Liver (tissue), 9 donors: ENCODE results near the gene CLEC4C. TPM values are rescaled to one million over a fixed set of nuclear protein-coding genes. Genes with fewer than 3 reads are reported as not detected.

ENCODE experiments used
- DNase-seq: peaks from one replicate; pipeline ENCODE4 v3.0.0-alpha.2; 2017; ENCODE audit warnings: low spot score
- H3K27ac ChIP-seq, 2 donors: one replicate each; pipeline ENCODE4 v1.7.0; 2013; ENCODE audit warnings: inconsistent platforms in 2 of 2, low read length in 2 of 2, control low read depth in 1 of 2, low read depth in 1 of 2, mild to moderate bottlenecking in 1 of 2
- H3K27me3 ChIP-seq, 4 donors: one replicate each; pipeline versions ENCODE4 v1.6.1 to v1.7.0; 2013; ENCODE audit warnings: low read length in 3 of 4, inconsistent platforms in 1 of 4, mild to moderate bottlenecking in 1 of 4, moderate library complexity in 1 of 4; ENCODE audit not compliant: control insufficient read depth in 4 of 4, insufficient read depth in 4 of 4
- H3K36me3 ChIP-seq, 4 donors: one replicate each; pipeline versions ENCODE4 v1.6.1 to v1.7.0; 2013; ENCODE audit warnings: low read length in 3 of 4, mild to moderate bottlenecking in 3 of 4, low read depth in 1 of 4, moderate library complexity in 1 of 4; ENCODE audit not compliant: control insufficient read depth in 4 of 4, insufficient read depth in 3 of 4
- H3K4me1 ChIP-seq, 4 donors: one replicate each; pipeline versions ENCODE4 v1.6.1 to v1.7.0; 2013; ENCODE audit warnings: low read length in 3 of 4, mild to moderate bottlenecking in 3 of 4, moderate library complexity in 1 of 4; ENCODE audit not compliant: control insufficient read depth in 4 of 4, insufficient read depth in 4 of 4
- H3K4me3 ChIP-seq, 3 donors: one replicate each; pipeline versions ENCODE4 v1.6.1 to v1.7.0; 2013; ENCODE audit warnings: low read length in 3 of 3, control low read depth in 1 of 3, low read depth in 1 of 3, mild to moderate bottlenecking in 1 of 3
- H3K9ac ChIP-seq, 2 donors: one replicate each; pipeline ENCODE4 v1.7.0; 2013; ENCODE audit warnings: low read length in 2 of 2, mild to moderate bottlenecking in 2 of 2, moderate library complexity in 2 of 2, control low read depth in 1 of 2, low read depth in 1 of 2
- H3K9me3 ChIP-seq, 4 donors: one replicate each; pipeline versions ENCODE4 v1.6.1 to v1.7.0; 2013; ENCODE audit warnings: low read length in 3 of 4; ENCODE audit not compliant: control insufficient read depth in 4 of 4
- EGR1 ChIP-seq, 2 donors: IDR thresholded peaks; 2 replicates each; pipeline ENCODE4 v1.6.1; 2016 to 2018; ENCODE audit warnings: antibody characterized with exemption in 2 of 2, low read depth in 2 of 2
- FOXA1 ChIP-seq: IDR thresholded peaks from 2 replicates; pipeline ENCODE4 v1.6.1; 2016; ENCODE audit warnings: antibody characterized with exemption
- FOXA2 ChIP-seq: IDR thresholded peaks from 2 replicates; pipeline ENCODE4 v1.6.1; 2016; ENCODE audit warnings: antibody characterized with exemption
- GABPA ChIP-seq, 2 donors: IDR thresholded peaks in 1 of 2; conservative IDR thresholded peaks in 1 of 2; 2 replicates each; pipeline ENCODE4 v1.6.1; 2016; ENCODE audit warnings: antibody characterized with exemption in 2 of 2, mild to moderate bottlenecking in 1 of 2, moderate library complexity in 1 of 2
- HNF4A ChIP-seq, 2 donors: conservative IDR thresholded peaks; 2 replicates each; pipeline ENCODE4 v1.6.1; 2016; ENCODE audit warnings: antibody characterized with exemption in 2 of 2, mild to moderate bottlenecking in 2 of 2
- JUND ChIP-seq, 2 donors: IDR thresholded peaks; 2 replicates each; pipeline ENCODE4 v1.6.1; 2016; ENCODE audit warnings: antibody characterized with exemption in 2 of 2
- NR2F2 ChIP-seq: IDR thresholded peaks from 2 replicates; pipeline ENCODE4 v1.6.1; 2016; ENCODE audit warnings: antibody characterized with exemption
- RAD21 ChIP-seq, 2 donors: IDR thresholded peaks; 2 replicates each; pipeline ENCODE4 v1.6.1; 2016; ENCODE audit warnings: antibody characterized with exemption in 2 of 2, mild to moderate bottlenecking in 2 of 2
- RXRA ChIP-seq, 2 donors: IDR thresholded peaks; 2 replicates each; pipeline ENCODE4 v1.6.1; 2017 to 2018; ENCODE audit warnings: antibody characterized with exemption in 2 of 2, mild to moderate bottlenecking in 1 of 2
- SP1 ChIP-seq: IDR thresholded peaks from 2 replicates; pipeline ENCODE4 v1.6.1; 2018; ENCODE audit warnings: antibody characterized with exemption, mild to moderate bottlenecking
- TAF1 ChIP-seq: conservative IDR thresholded peaks from 2 replicates; pipeline ENCODE4 v1.6.1; 2016; ENCODE audit warnings: antibody characterized with exemption, mild to moderate bottlenecking
- YY1 ChIP-seq: IDR thresholded peaks from 2 replicates; pipeline ENCODE4 v1.6.1; 2016; ENCODE audit warnings: antibody characterized with exemption, mild to moderate bottlenecking
- WGBS: extraction: QIAGEN DNeasy Blood & Tissue Kit; methylation state at CpG from one replicate; pipeline ENCODE4 v1.1.7; 2013; 5-methylcytosine and 5-hydroxymethylcytosine counted together
- polyA plus RNA-seq, 2 donors: library from polyadenylated mRNA; stranded (reverse) in 1 of 2; unstranded in 1 of 2; fragments of 200-250 nt in 1 of 2; fragments of >200 nt in 1 of 2; fragmentation: Nextera tagmentation in 1 of 2; extraction: Ambion mirVana in 1 of 2; gene quantifications; one replicate each; pipeline versions ENCODE4 v1.2.1 to v1.2.3, GENCODE V29; 2013 to 2015
- total RNA-seq, 2 donors: library from RNA; depleted of rRNA; stranded (reverse); fragments of >200 nt; gene quantifications; one replicate each; pipeline ENCODE4 v1.2.3, GENCODE V29; 2014
- TF ChIP-seq, protein P1 (sequence below): IDR thresholded peaks from 2 replicates; pipeline ENCODE4 v1.6.1; 2016; ENCODE audit warnings: antibody characterized with exemption
- TF ChIP-seq, protein P2 (sequence below): IDR thresholded peaks from 2 replicates; pipeline ENCODE4 v1.6.1; 2016; ENCODE audit warnings: antibody characterized with exemption
- TF ChIP-seq, protein P3 (sequence below): fragments of 150-350 bp; IDR thresholded peaks from 2 replicates; pipeline ENCODE4 v1.5.1; 2017; ENCODE audit warnings: improper control_type of control experiment, low read depth, low read length; ENCODE audit not compliant: missing input control
- donor health status: healthy.
- donor health status: healthy.
- donor health status: healthy.
- donor health status: healthy.
- donor health status: healthy.

CLEC4C gene
- total and polyA plus RNA-seq, 4 donors: 0.33 TPM; not detected in 3

DNA sequence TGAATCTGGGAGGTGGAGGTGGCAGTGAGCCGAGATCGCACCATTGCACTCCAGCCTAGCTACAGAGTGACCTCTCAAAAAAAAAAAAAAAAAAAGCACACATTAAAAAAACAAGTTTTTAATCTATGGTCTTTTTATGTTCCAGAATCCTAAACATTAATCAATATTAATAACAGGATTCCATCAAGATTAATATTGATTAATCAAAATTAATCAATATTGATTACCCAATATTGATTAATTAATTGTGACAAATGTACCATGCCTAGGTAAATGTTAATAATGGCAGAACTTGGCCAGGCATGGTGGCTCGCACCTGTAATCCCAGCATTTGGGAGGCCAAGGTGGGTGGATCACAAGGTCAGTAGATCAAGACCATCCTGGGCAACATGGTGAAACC, 34.1 kb upstream of the CLEC4C start:
- Histone ChIP-seq H3K9ac (no peak overlapping the region), H3K27ac (no peak overlapping the region), H3K9me3 (no peaks in the 10 kb centered on the region), H3K4me3 (no peak overlapping the region), H3K27me3 (no peaks in the 10 kb centered on the region), H3K4me1 (no peaks in the 10 kb centered on the region), H3K36me3 (no peaks in the 10 kb centered on the region)
- 79% methylated on average over 3 of the region's 3 CpGs for WGBS
- no peak for DNase-seq
- TF ChIP-seq, protein P1, sequence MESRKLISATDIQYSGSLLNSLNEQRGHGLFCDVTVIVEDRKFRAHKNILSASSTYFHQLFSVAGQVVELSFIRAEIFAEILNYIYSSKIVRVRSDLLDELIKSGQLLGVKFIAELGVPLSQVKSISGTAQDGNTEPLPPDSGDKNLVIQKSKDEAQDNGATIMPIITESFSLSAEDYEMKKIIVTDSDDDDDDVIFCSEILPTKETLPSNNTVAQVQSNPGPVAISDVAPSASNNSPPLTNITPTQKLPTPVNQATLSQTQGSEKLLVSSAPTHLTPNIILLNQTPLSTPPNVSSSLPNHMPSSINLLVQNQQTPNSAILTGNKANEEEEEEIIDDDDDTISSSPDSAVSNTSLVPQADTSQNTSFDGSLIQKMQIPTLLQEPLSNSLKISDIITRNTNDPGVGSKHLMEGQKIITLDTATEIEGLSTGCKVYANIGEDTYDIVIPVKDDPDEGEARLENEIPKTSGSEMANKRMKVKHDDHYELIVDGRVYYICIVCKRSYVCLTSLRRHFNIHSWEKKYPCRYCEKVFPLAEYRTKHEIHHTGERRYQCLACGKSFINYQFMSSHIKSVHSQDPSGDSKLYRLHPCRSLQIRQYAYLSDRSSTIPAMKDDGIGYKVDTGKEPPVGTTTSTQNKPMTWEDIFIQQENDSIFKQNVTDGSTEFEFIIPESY: no peak
- TF ChIP-seq RXRA (IDR thresholded peaks at IDR 0.05) (no peak), YY1 (no peak), GABPA (IDR thresholded peaks at IDR 0.05 in 1 of 2, conservative IDR thresholded peaks at IDR 0.05 in 1 of 2) (no peak), FOXA1 (no peak), JUND (IDR thresholded peaks at IDR 0.05) (no peak), SP1 (no peak), HNF4A (conservative IDR thresholded peaks at IDR 0.05) (no peak), TAF1 (no peak)
- TF ChIP-seq, protein P2, sequence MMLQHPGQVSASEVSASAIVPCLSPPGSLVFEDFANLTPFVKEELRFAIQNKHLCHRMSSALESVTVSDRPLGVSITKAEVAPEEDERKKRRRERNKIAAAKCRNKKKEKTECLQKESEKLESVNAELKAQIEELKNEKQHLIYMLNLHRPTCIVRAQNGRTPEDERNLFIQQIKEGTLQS: no peak

DNA sequence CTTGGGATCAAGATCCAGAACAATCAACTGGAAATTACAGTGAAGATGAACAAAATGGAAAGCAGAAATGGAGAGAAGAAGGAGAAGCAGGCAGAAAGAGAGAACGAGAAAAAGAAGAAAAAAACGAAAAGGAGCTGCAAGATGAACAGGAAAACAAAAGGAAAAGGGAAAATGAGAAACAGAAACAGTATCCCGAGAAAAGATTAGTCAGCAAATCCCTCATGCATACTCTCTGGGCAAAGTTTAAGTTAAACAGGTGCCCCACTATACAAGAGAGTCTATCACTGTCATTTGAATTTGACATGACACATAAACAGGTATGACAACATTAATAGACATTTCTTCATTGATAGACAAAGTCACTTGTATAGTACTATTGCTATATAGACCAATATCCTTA, 22.8 kb upstream of the CLEC4C start:
- no peak for TF ChIP-seq HNF4A (conservative IDR thresholded peaks at IDR 0.05)
- TF ChIP-seq, protein P3, sequence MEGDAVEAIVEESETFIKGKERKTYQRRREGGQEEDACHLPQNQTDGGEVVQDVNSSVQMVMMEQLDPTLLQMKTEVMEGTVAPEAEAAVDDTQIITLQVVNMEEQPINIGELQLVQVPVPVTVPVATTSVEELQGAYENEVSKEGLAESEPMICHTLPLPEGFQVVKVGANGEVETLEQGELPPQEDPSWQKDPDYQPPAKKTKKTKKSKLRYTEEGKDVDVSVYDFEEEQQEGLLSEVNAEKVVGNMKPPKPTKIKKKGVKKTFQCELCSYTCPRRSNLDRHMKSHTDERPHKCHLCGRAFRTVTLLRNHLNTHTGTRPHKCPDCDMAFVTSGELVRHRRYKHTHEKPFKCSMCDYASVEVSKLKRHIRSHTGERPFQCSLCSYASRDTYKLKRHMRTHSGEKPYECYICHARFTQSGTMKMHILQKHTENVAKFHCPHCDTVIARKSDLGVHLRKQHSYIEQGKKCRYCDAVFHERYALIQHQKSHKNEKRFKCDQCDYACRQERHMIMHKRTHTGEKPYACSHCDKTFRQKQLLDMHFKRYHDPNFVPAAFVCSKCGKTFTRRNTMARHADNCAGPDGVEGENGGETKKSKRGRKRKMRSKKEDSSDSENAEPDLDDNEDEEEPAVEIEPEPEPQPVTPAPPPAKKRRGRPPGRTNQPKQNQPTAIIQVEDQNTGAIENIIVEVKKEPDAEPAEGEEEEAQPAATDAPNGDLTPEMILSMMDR: no peak
- Histone ChIP-seq H3K36me3 (no peaks in the 10 kb centered on the region), H3K9me3 (no peaks in the 10 kb centered on the region), H3K4me1 (no peaks in the 10 kb centered on the region), H3K9ac (no peak overlapping the region), H3K27me3 (no peaks in the 10 kb centered on the region), H3K4me3 (no peak overlapping the region), H3K27ac (no peak overlapping the region)
- no peak for DNase-seq
- WGBS: 56% methylated on average over 3 of the region's 3 CpGs

DNA sequence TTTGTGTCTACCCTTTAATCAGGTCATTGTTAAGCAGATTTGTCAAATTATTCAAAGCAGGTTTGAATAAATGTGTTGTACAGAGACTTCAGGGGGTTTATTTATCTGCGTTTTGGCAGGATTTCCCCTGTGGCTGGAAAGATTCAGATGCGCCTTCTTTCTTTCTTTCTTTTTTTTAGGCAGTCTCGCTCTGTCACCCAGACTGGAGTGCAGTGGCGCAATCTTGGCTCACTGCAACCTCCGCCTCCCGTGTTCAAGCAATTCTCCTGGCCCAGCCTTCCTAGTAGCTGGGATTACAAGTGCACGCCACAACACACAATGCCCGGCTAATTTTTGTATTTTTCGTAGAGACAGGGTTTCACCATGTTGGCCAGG, 11.6 kb upstream of the CLEC4C start:
- DNase-seq: no peak
- Histone ChIP-seq H3K4me3 (no peak overlapping the region), H3K9me3 (no peaks in the 10 kb centered on the region), H3K4me1 (no peaks in the 10 kb centered on the region), H3K27ac (no peak overlapping the region), H3K27me3 (no peaks in the 10 kb centered on the region), H3K9ac (no peak overlapping the region), H3K36me3 (no peaks in the 10 kb centered on the region)
- TF ChIP-seq, protein P1: no peak
- TF ChIP-seq NR2F2 (no peak), FOXA2 (no peak), EGR1 (IDR thresholded peaks at IDR 0.05; ENCODE audit: low read depth in 2 of 2) (no peak), HNF4A (conservative IDR thresholded peaks at IDR 0.05) (no peak), YY1 (no peak), JUND (IDR thresholded peaks at IDR 0.05) (no peak), GABPA (IDR thresholded peaks at IDR 0.05 in 1 of 2, conservative IDR thresholded peaks at IDR 0.05 in 1 of 2) (no peak), FOXA1 (no peak), SP1 (no peak), TAF1 (no peak), RAD21 (IDR thresholded peaks at IDR 0.05) (no peak)
- TF ChIP-seq, protein P3: no peak
- TF ChIP-seq, protein P2: no peak
- WGBS: 66% methylated on average over 9 of the region's 9 CpGs
